HepG2 (cell line): Measurements from ENCODE around the gene CACNG8. TPM values are rescaled to one million over a fixed set of nuclear protein-coding genes. Genes with fewer than 3 reads are reported as not detected.
A peak's percentile ranks its signal among the peaks of the same experiment; 100 is the strongest.

ENCODE experiments used
- ATAC-seq: fragments of 200-7000 bp; cut with Tn5 transposase; 3 replicates; pipeline ENCODE4 v1.9.1; 2020; ENCODE audit warnings: mild to moderate bottlenecking, moderate library complexity
- BruUV-seq: library from RNA; stranded (reverse); fragments of 400-500 nt; replicated peaks from 2 replicates; lab custom pipeline; 2021; lab: Mats Ljungman, UMichigan
- CTCF ChIA-PET: fragments of 300-600 bp; formaldehyde crosslinking; extraction: SDS; loops from one replicate; lab custom pipeline; 2021; ENCODE audit warnings: low total read pairs, inconsistent platforms, low intra/inter-chr PET ratio; lab: Yijun Ruan, JAX
- POLR2A ChIA-PET: fragments of 350-600 bp; sonication (Branson Sonifier 250); formaldehyde crosslinking; loops from one replicate; lab custom pipeline; 2020; ENCODE audit warnings: antibody characterized with exemption, inconsistent platforms; lab: Yijun Ruan, JAX
- DNase-seq: peaks from one replicate; pipeline ENCODE4 v3.0.0-alpha.2; 2015; ENCODE audit warnings: low spot score
- FAIRE-seq: peaks from 3 replicates; lab custom pipeline; 2011; peaks lifted over from hg19 to GRCh38; lab: Jason Lieb, UNC
- H2AFZ ChIP-seq: one replicate; pipeline ENCODE4 v1.6.1; 2011; ENCODE audit warnings: low read length, inconsistent platforms
- H3K27ac ChIP-seq: fragments of 300-600 bp; 3 replicates; pipeline ENCODE4 v1.8.0; 2011; ENCODE audit warnings: mixed run types, mild to moderate bottlenecking, mixed read lengths, low read length, inconsistent platforms; ENCODE audit not compliant: insufficient read depth; ENCODE audit errors: extremely low read length
- H3K27me3 ChIP-seq, 2 experiments: fragments of 200-600 bp in 1 of 2; 2 replicates in 1 of 2; 3 replicates in 1 of 2; pipeline versions ENCODE4 v1.6.0 to v1.8.0; 2011; ENCODE audit warnings: low read length in 2 of 2, mild to moderate bottlenecking in 2 of 2, moderate library complexity in 2 of 2, inconsistent platforms in 1 of 2; ENCODE audit not compliant: insufficient read depth in 2 of 2, control insufficient read depth in 1 of 2
- H3K36me3 ChIP-seq, 2 experiments: fragments of 200-600 bp in 1 of 2; replicated peaks in 1 of 2; 2 replicates in 1 of 2; 3 replicates in 1 of 2; pipeline versions ENCODE4 v1.5.1 to v1.8.0; 2011; ENCODE audit warnings: low read length in 2 of 2, inconsistent platforms in 1 of 2; ENCODE audit not compliant: insufficient read depth in 2 of 2, control insufficient read depth in 1 of 2
- H3K4me1 ChIP-seq: 2 replicates; pipeline ENCODE4 v1.5.1; 2012; ENCODE audit warnings: low read length, inconsistent platforms; ENCODE audit not compliant: insufficient read depth
- H3K4me2 ChIP-seq: 2 replicates; pipeline ENCODE4 v1.6.0; 2011; ENCODE audit warnings: low read depth, low read length, inconsistent platforms
- H3K4me3 ChIP-seq, 3 experiments: fragments of 200-600 bp in 1 of 3; sonication (generic), shearing (Covaris generic) in 1 of 3; replicated peaks in 1 of 3; 2 replicates each; pipeline ENCODE4 v1.5.1; 2011 to 2016; ENCODE audit warnings: low read length in 3 of 3, inconsistent platforms in 2 of 3, low read depth in 2 of 3, mild to moderate bottlenecking in 2 of 3, control low read depth in 1 of 3, mixed read lengths in 1 of 3; ENCODE audit not compliant: insufficient read depth in 1 of 3
- H3K79me2 ChIP-seq: one replicate; pipeline ENCODE4 v1.6.1; 2011; ENCODE audit warnings: low read length, inconsistent platforms; ENCODE audit not compliant: insufficient read depth
- H3K9ac ChIP-seq: 2 replicates; pipeline ENCODE4 v1.6.0; 2011; ENCODE audit warnings: mild to moderate bottlenecking, low read depth, low read length, inconsistent platforms; ENCODE audit not compliant: insufficient read depth
- H3K9me3 ChIP-seq: 2 replicates; pipeline ENCODE4 v1.5.1; 2012; ENCODE audit warnings: mild to moderate bottlenecking, low read length
- H4K20me1 ChIP-seq: 2 replicates; pipeline ENCODE4 v1.6.0; 2011; ENCODE audit warnings: inconsistent platforms, mild to moderate bottlenecking, low read length, moderate library complexity; ENCODE audit not compliant: insufficient read depth
- ATF1 ChIP-seq: IDR thresholded peaks from 2 replicates; pipeline ENCODE4 v1.6.1; 2016; ENCODE audit warnings: mild to moderate bottlenecking, control low read depth
- ATF7 ChIP-seq, 2 experiments: fragments of 450-650 bp in 1 of 2; sonication (generic) in 1 of 2; formaldehyde crosslinking in 1 of 2; IDR thresholded peaks; 2 replicates each; pipeline versions ENCODE4 v1.4.0 to v1.6.1; 2016 to 2020; ENCODE audit warnings: antibody characterized with exemption in 1 of 2, mild to moderate bottlenecking in 1 of 2, missing genetic modification reagents in 1 of 2
- CREM ChIP-seq, 2 experiments: sonication (generic) in 1 of 2; formaldehyde crosslinking in 1 of 2; IDR thresholded peaks; 2 replicates each; pipeline versions ENCODE4 v1.4.0 to v1.6.1; 2016 to 2020; ENCODE audit warnings: antibody characterized with exemption in 1 of 2, mild to moderate bottlenecking in 1 of 2, missing genetic modification reagents in 1 of 2
- ELF1 ChIP-seq: sonication (generic); formaldehyde crosslinking; IDR thresholded peaks from 2 replicates; pipeline ENCODE4 v1.4.0; 2020; ENCODE audit warnings: missing genetic modification reagents
- GTF3A ChIP-seq: sonication (generic); formaldehyde crosslinking; conservative IDR thresholded peaks from 2 replicates; pipeline ENCODE4 v1.4.0; 2020; ENCODE audit warnings: mild to moderate bottlenecking, missing genetic modification reagents
- JUND ChIP-seq: sonication (generic); formaldehyde crosslinking; IDR thresholded peaks from 2 replicates; pipeline ENCODE4 v1.8.0; 2022; ENCODE audit warnings: mild to moderate bottlenecking, missing genetic modification reagents
- SRY ChIP-seq: sonication (generic); formaldehyde crosslinking; IDR thresholded peaks from 2 replicates; pipeline ENCODE4 v1.8.0; 2022; ENCODE audit warnings: mild to moderate bottlenecking, missing genetic modification reagents
- THYN1 ChIP-seq: sonication (generic); formaldehyde crosslinking; IDR thresholded peaks from 2 replicates; pipeline ENCODE4 v1.8.1; 2023; ENCODE audit warnings: low read depth, mild to moderate bottlenecking, moderate library complexity, missing genetic modification reagents, borderline replicate concordance
- ZNF652 ChIP-seq: IDR thresholded peaks from 2 replicates; pipeline ENCODE4 v1.6.1; 2016; ENCODE audit warnings: low read depth, borderline replicate concordance
- WGBS: methylation state at CpG from one replicate; pipeline ENCODE4 v1.1.6; 2017; ENCODE audit warnings: low lambda C conversion rate; 5-methylcytosine and 5-hydroxymethylcytosine counted together
- in situ Hi-C: cut with HindIII; loops from 2 replicates; pipeline ENCODE4 v1.10.0; 2017; ENCODE audit warnings: low pct_unique_long_range_greater_than_20kb; ENCODE audit not compliant: extremely low pct_ligation_motif_present
- intact Hi-C: fragments of 100-400 bp; cut with micrococcal nuclease; formaldehyde crosslinking; loops from one replicate; pipeline ENCODE4 v1.10.0; 2022; ENCODE audit not compliant: unreplicated experiment
- polyA plus RNA-seq, 8 experiments: library from polyadenylated mRNA; depleted of rRNA in 3 of 8; stranded (reverse) in 7 of 8; unstranded in 1 of 8; fragments of >200 nt; fragmentation: Illumina TruSeq in 4 of 8; extraction: Trizol in 4 of 8; gene quantifications; 2 replicates each; pipeline versions ENCODE4 v1.2.1 to v1.2.3, GENCODE V29; 2011 to 2016; ENCODE audit warnings: low read depth in 4 of 8, missing spikeins in 1 of 8, mixed read lengths in 1 of 8; ENCODE audit not compliant: insufficient read depth in 1 of 8
- total RNA-seq, 5 experiments: library from RNA; depleted of rRNA; stranded (reverse); fragments of >200 nt; fragmentation: Illumina TruSeq; extraction: Trizol; gene quantifications; 2 replicates each; pipeline ENCODE4 v1.2.3, GENCODE V29; 2016; ENCODE audit warnings: low read depth in 1 of 5
- TF ChIP-seq, protein P1 (sequence below): sonication (generic); formaldehyde crosslinking; IDR thresholded peaks from 2 replicates; pipeline ENCODE4 v1.4.0; 2020; ENCODE audit warnings: mild to moderate bottlenecking, low read depth, missing genetic modification reagents
- TF ChIP-seq, protein P2 (sequence below): sonication (generic); formaldehyde crosslinking; IDR thresholded peaks from 2 replicates; pipeline ENCODE4 v1.5.0; 2020; ENCODE audit warnings: mild to moderate bottlenecking, missing genetic modification reagents, borderline replicate concordance

CACNG8 gene
- total and polyA plus RNA-seq, 2 of the 13 experiments (the other 11 are each of a cell fraction or from before 2014, with no cell fraction given) = not detected

DNA sequence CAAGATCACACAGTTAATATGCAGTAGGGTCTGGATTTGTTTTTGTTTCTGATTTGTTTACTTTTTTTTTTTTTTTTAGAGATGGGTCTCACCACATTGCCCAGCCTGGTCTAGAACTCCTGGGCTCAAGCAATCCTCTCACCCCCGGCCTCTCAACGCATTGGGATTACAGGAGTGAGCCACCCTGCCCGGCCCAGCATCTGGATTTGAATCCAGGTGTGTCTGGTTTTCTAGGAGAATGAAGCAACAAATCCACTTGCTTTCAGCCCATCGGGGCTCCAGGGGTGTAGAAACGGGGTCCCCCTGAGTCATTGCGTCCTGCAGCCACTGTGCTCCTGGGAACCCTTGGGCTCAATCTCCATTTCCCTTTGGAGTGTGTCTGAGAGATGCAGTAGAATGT, 6.6 kb downstream of the CACNG8 start (continued):
- TF ChIP-seq SRY = no peak
- no peak for TF ChIP-seq JUND (CRISPR knock-in tag)
- TF ChIP-seq, all 625 proteins: peak for 0

DNA sequence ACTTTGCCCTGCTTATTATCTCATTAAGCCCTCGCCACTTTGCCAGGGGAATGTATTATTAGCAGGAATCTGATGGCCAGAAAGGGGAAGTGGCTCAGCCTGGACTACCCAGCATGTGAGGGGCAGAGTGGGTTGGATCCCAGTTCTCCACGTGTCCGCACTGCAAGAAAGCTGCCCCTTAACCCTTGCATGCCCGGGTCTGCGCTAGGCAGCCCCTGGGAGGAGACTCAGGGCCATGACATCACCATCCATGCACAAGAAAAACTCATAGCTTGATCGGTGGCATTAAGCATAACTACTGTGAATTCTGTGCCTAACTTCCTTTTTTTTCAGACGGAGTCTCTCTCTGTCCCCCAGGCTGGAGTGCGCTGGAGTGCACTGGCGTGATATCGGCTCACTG, 8.9 kb downstream of the CACNG8 start:
- Histone ChIP-seq H3K27ac (no peak overlapping the region), H2AFZ (no peak overlapping the region), H3K79me2 (no peaks in the 10 kb centered on the region), H3K9me3 (no peaks in the 10 kb centered on the region), H3K4me1 (no peaks in the 10 kb centered on the region), H4K20me1 (no peaks in the 10 kb centered on the region), H3K9ac (no peak overlapping the region)
- DNase-seq (no peak), FAIRE-seq (no peak)
- CTCF ChIA-PET = no interaction called here
- BruUV-seq = no TSS peak
- POLR2A ChIA-PET = no interaction called here
- in situ Hi-C loops = no loop called here
- TF ChIP-seq ATF7 (IDR thresholded peaks at IDR 0.05) = peak; percentile 33; the same call in 1 of the 2 replicates
- TF ChIP-seq ATF7 (CRISPR knock-in tag; IDR thresholded peaks at IDR 0.05) = no peak
- TF ChIP-seq, protein P1, sequence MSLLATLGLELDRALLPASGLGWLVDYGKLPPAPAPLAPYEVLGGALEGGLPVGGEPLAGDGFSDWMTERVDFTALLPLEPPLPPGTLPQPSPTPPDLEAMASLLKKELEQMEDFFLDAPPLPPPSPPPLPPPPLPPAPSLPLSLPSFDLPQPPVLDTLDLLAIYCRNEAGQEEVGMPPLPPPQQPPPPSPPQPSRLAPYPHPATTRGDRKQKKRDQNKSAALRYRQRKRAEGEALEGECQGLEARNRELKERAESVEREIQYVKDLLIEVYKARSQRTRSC (CRISPR knock-in tag) = no peak
- TF ChIP-seq ZNF652 (CRISPR knock-in tag) = peak; percentile 44; the same call in 1 of the 2 replicates
- TF ChIP-seq, all 625 proteins: peak for 2
- no peak for ATAC-seq
- no peak overlapping the region for H3K4me2 ChIP-seq
- H3K4me3 ChIP-seq = no peak overlapping the region
- intact Hi-C loops = no loop called here
- WGBS = 56% methylated on average over 8 of the region's 10 CpGs
- H3K27me3 ChIP-seq = no peaks in the 10 kb centered on the region; a peak in 1 of 5 replicates
- no peaks in the 10 kb centered on the region for H3K36me3 ChIP-seq

DNA sequence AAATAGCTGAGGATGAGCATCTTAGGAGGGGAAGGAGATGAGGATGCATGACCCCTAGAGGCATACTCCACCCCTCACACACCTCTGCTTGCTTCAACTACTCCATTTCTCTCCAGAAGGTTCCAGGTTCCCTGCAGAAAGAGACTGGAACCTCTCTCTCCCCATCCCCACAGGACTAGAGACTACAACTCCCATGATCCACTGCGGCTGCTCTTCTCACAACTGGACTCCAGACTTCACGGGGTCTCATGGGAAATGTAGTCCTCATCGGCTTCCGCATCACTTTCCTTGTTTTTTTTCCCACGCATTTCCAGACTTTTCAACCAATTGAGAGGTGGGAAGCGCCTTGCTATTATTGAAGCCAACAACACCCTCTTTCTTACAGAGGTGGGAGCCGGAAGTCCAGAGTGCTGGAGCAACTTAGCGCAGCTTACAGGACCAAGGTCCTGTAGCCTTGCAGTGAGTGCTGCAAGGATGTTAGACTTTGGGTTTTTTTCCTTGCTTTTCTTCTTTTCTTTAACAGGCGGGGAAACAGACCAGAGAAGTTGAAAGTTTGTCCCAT, 14.8 kb downstream of the CACNG8 start:
- BruUV-seq = no TSS peak
- Histone ChIP-seq H3K27ac (no peak overlapping the region), H3K27me3 (0 out of 5 replicates have a peak, but pooled peaks cover 0 to 9% of the 10 kb centered on the region in 2 experiments), H3K36me3 (no peaks in the 10 kb centered on the region), H3K79me2 (no peaks in the 10 kb centered on the region), H3K4me2 (no peak overlapping the region), H3K4me3 (no peak overlapping the region), H2AFZ (no peak overlapping the region), H3K4me1 (no peaks in the 10 kb centered on the region), H3K9me3 (no peaks in the 10 kb centered on the region), H4K20me1 (no peaks in the 10 kb centered on the region), H3K9ac (no peak overlapping the region)
- FAIRE-seq = peak; percentile 91
- WGBS = 17% methylated on average over 9 of the region's 9 CpGs
- intact Hi-C loops (no loop called here), in situ Hi-C loops (no loop called here)
- POLR2A ChIA-PET = no interaction called here
- DNase-seq = peak; percentile 71
- CTCF ChIA-PET = no interaction called here
- peak; percentile 88 for ATAC-seq
- TF ChIP-seq ELF1 (CRISPR knock-in tag) = peak; percentile 83
- TF ChIP-seq, protein P2, sequence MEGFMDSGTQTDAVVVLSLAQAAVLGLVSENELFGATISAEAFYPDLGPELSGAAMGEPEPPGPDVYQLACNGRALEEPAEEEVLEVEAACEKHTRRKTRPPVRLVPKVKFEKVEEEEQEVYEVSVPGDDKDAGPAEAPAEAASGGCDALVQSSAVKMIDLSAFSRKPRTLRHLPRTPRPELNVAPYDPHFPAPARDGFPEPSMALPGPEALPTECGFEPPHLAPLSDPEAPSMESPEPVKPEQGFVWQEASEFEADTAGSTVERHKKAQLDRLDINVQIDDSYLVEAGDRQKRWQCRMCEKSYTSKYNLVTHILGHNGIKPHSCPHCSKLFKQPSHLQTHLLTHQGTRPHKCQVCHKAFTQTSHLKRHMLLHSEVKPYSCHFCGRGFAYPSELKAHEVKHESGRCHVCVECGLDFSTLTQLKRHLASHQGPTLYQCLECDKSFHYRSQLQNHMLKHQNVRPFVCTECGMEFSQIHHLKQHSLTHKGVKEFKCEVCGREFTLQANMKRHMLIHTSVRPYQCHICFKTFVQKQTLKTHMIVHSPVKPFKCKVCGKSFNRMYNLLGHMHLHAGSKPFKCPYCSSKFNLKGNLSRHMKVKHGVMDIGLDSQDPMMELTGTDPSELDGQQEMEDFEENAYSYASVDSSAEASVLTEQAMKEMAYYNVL (CRISPR knock-in tag) = 0 out of 2 replicates have a peak, but pooled peaks have one; percentile 28
- TF ChIP-seq THYN1 (CRISPR knock-in tag) = no peak
- peak; percentile 89 for TF ChIP-seq CREM (IDR thresholded peaks at IDR 0.05)
- TF ChIP-seq CREM (CRISPR knock-in tag; IDR thresholded peaks at IDR 0.05) = no peak
- peak; percentile 37; the same call in 1 of the 2 replicates for TF ChIP-seq ATF1
- TF ChIP-seq GTF3A (CRISPR knock-in tag) = no peak
